NCI-H1436 (cell line): ENCODE data around the gene ORAI3.
"Not testable (repeated sequence)": the region's sequence is repeated elsewhere in the genome, so short reads cannot be mapped to it uniquely, and the experiment has no call there.

Source experiments
- DNase-seq: peaks from one replicate; lab custom pipeline; 2025; lab: John Stamatoyannopoulos, UW

The ORAI3 gene

DNA sequence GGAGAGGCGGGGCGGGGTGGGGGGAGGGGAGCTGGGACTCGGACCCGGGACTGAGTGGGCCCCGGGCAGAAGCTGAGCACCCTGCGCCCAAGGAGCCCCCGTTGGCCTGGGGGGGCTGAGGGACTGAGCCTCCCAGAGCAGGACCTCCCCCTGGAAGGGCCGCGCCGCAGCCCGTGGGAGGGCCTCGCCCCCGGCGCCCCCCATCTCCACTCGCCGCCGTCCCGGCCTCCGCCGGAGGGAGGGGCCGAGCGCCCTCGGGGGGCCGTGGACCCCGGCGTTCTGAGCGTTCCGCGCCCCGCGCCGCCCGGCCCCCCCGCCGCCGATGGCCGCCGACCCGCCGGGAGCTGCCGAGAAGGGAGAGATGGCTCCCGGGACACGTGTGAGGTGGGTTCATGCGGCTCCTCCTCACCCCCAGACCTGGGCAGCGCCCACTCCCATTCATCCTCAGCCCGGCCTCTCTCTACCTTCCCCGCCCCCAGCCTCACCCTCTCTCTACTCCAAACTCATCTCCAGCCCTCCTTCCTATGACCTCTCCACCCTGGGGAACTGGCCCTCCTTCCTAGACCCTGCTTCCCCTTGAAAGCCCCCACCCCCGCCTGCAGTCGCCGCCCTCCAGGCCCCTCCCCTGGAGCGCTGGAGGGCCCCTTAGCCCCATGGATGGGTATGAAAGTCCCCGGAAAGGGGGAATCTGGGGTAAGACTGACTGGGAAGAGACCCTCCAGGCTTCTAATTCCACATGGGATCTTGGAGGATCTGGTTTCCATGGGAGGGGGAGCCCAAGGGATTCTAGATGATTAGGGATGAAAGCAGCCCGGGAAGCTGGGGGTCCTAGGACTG is 24.6 kb upstream of the ORAI3 start:
- no peak for DNase-seq

DNA sequence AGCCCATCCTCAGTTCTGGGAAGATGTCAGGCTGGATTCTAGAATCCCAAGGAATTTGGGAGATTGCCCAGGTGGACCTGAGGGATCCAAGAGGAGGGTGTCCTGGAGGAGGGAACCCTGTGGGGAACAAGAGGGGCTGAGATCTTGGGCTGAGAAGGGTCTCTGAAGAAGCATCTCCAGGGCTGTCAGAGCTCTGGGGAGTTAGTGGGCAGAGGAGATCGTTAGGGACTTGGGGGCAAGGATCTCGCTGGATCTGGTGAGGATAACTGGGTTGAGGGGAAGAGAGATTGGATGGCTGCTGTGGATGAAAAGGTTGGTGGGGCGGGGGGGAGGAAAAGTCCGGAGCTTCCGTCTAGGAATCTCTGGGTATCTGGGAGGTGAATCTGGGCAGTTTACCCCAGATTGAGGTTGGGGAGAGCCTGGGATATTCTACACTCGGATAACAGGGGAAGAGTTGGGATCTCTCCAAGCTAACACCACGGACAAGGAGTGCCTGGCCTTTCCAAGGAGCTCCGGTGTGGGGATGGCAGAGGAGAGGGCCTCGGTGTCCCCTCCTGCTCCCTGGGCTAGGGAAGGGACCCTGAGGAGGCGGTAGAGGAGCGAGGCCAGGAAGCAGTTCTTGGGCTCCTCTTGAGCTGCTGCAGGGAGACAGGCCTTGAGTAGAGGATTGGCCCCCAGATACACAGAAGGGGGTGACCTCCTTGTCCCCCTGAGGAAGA is 23.8 kb upstream of the ORAI3 start:
- no peak for DNase-seq

DNA sequence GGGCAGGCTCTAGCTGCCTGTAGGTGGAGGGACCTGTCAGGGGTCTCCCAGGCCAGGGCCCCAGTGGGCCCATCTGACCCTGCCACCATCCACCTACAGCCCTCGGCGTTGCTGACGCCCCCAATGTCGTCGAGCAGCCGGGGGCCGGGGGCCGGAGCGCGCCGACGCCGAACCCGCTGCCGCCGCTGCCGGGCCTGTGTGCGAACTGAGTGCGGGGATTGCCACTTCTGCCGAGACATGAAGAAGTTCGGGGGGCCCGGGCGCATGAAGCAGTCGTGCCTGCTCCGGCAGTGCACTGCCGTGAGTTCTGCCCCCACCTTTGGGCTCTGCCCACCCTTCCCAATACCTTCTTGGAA is 23.3 kb upstream of the ORAI3 start:
- DNase-seq = no peak

DNA sequence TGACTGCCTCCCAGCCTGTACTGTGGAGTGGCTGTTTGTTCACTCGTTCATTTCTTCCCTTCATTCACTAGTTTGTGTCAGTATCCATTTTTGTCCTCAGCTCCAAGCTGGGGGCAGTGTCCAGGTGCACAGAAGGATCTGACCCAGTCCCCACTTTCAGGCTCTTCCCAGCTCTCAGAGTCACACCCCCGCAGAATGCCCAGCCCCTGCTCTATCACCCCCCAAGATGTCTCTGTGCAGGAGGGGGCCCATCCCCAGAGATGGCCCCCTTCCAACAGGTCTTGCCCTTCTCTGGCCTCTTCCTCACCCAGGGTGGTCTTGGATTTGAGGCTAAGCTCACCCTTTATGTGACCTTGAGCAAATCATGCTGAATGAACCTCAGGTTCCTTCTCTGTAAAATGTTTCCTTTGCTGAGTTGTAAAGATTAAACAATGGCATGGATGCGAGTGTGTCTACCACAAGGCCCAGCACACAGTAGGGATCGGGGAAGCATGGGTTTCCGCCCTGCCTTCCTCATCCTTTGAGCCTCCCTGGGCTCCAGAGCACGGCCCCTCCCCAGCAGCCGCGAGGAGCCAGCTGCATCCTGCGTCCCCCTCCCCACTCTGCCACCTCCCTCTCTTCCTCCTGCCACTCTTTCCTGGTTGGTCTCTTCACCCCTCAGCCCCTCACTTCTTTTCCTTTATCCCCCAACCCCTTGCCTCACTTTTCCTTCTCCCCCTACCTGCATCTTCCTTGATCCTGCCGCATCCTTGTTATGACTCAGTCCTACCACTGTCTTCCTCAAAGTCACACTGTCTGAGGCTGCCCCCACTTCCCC is 22.7 kb upstream of the ORAI3 start:
- no peak for DNase-seq

DNA sequence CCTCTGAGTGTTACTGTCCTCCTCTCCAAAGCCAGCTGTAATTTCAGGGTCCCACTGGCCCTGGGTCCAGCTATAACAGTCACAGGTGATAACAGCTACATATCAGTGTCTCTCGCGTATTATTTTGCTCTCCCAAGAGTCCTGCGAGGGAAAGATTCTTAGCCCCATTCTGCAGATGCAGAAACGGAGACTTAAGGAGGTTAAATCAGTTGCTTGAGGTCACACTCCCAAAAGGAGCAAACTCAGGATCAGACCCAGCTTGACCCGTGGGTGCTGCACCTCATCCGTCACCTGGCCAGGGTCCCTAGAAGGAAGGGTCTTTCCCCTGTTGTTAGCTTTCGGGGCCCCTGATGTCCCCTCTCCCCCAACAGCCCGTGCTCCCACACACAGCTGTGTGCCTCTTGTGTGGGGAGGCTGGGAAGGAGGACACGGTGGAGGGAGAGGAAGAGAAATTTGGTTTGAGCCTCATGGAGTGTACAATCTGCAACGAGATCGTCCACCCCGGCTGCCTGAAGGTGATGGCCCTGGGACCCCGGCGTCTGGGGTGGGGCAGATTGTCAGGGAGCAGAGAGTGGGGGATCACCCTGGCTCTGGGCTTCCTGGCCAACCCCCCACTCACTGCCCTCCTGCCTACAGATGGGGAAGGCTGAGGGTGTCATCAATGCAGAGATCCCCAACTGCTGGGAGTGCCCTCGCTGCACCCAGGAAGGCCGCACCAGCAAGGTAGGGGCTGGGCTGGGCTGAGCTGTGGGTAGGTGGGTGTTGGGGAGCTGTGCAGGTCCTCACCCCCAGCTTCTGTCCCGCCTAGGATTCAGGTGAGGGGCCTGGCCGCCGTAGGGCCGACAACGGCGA is 21.7 kb upstream of the ORAI3 start:
- no peak for DNase-seq

DNA sequence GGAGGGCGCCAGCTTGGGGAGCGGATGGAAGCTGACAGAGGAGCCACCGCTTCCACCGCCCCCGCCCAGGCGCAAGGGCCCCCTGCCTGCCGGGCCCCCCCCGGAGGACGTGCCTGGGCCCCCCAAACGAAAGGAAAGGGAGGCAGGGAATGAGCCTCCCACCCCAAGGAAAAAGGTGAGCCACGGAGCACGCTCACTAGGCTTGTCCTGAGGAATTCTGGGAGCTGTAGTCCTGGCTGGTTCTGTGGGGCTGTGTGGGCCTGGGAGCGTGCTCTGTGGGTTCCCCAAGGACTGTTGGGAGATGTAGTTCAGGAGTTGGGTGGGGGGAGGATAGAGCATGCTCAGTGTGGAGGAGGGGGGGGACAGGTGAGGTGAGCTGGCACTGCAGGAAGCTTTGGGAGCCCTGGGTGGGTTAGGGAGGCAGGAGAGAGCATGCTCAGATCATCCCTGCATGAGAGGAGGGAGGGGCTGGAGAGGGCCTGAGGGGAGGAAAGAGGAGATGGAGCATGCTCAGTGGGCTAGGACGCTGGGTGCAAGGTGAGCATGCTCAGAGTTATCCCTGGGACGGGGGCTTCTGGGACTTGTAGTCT is 21.0 kb upstream of the ORAI3 start:
- peak; percentile 91 for DNase-seq

DNA sequence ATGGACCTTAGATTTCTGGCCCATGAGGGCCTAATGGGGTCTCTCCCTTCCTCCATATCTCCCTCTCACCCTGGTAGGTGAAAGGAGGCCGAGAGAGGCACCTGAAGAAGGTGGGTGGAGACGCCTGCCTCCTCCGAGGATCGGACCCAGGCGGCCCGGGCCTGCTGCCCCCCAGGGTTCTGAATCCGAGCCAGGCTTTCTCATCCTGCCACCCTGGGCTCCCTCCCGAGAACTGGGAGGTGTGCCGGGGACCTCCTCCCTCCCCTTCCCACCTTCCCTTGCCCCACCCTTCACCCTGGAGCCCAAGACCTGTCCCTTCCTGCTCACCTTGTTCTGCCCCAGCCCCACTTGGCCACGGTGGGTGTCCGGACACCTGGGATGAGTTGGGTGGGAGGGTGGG is 20.5 kb upstream of the ORAI3 start:
- no peak for DNase-seq

DNA sequence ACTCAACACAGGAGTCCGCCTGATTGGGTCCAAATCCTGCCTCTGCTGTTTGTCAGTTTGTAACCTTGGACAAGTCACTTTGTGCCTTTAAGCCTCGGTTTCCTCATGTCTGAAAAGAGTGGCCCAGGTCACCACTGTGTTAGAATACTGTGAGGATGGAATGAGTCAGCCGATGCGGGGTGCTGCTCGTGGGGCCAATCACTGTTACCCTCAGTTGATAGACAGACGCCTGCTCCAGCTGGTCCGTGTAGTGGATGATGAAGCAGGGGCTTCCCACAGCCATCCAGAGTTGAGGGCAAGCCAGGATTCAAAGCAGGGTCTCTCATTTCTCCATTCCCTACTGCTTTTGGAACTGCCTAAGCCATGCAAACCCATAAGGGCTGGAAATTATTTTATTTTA is 19.7 kb upstream of the ORAI3 start:
- DNase-seq = no peak

DNA sequence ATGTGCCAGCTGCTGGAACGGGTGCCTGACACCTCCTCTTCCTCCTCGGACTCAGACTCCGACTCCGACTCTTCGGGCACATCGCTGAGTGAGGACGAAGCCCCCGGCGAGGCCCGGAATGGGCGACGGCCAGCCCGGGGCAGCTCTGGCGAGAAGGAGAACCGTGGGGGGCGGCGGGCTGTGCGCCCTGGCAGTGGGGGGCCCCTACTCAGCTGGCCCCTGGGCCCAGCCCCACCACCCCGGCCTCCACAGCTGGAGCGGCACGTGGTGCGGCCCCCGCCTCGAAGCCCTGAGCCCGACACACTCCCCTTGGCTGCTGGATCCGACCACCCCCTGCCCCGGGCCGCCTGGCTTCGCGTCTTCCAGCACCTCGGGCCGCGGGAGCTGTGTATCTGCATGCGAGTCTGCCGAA is 18.7 kb upstream of the ORAI3 start:
- DNase-seq = no peak

DNA sequence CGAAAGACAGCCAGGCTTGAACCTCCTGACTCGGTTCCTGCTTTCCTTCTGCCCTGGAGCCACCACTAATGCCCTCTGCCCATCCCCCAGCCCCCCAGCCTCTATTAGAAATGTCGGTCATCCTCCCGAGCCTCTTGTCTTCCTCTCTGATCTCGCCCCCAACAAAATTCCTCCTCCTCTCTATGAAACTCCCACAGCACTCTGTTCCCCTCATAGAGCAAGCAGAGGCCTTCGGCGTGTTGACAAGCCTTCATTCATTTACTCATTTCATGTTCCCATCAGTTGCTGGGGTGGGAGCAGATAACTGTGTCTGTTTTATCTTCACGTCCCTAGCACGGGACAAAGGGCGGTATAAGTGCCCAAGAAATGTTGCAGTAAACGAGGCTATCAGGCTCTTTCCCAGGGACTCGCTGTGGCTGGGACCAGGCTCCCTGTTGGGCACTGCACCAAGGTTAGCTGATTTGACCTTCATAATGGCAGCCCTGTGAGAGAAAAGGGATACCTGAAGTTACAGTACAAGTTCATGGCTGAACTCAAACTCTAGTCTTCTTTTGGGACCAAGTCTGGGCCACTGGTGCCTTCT is 17.7 kb upstream of the ORAI3 start:
- DNase-seq = no peak

DNA sequence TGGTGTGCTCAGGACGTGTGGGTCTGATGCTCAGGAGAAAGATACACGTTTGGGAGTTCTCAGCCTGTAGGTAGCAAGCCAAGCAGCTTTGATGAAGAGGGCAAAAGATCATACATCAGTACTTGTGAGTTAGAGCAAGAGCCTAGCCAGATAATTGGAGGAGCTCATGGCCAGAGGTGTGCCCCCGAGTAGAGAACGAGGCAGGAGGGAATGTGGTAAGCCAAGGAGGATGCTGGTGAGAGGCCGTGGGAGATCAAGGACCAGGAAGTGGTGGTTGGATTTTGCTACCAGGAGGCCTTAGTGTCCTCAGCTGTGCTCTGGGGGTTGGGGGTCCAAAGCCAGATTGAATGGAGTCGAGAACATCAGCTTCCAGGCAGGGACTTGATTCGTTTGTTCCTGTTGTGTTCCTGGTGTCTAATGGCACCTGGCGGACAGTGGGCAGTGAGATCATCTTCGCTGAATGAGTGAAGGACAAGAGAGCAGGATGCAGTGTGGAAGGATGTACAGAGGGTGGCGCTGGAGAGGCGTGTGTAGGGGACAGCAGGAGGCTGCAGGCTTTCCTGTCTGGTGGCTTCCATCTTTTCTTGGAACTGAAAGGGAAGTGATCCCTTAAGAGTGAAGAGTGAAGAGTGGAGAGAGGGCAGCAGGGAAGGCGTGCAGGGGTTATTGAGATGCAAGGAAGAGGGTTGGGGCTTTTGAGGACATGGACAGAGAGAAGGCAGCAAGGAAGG is 13.9 kb upstream of the ORAI3 start:
- peak; percentile 14 for DNase-seq

DNA sequence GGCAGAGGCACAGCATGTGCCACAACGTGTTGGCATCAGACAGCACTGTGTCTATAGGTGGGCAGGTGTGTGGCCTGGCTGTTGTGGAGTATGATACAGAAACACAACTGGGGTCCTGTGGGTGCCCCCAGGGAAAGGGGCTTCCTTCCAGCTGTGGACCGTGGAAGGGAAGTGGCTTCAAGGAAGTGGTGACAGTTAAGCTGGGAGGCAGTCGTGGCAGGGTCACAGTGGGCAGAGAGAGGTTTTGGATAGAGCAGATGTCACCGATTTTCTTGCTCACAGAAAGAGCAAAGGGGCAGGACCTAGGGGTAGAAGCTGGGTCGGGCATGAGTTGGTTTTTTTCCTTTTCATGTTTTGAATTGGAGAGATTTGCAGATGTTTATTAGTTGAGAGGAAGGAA is 11.2 kb upstream of the ORAI3 start:
- no peak for DNase-seq

DNA sequence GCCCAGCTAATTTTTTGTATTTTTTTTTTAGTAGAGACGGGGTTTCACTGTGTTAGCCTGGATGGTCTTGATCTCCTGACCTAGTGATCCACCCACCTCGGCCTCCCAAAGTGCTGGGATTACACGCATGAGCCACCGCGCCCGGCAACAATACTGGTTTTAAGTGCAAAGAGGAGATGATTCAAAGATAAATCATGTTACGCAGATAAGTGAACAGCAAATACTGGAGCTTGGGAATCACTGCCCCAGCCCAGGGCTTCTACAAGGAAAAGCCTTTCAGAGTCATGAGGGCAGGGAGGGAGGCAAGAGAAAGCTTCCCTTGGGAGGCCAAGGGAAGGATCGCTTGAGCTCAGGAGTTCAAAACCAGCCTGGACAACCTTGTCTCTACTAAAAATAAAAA is 9.3 kb upstream of the ORAI3 start:
- DNase-seq = not testable (repeated sequence)

DNA sequence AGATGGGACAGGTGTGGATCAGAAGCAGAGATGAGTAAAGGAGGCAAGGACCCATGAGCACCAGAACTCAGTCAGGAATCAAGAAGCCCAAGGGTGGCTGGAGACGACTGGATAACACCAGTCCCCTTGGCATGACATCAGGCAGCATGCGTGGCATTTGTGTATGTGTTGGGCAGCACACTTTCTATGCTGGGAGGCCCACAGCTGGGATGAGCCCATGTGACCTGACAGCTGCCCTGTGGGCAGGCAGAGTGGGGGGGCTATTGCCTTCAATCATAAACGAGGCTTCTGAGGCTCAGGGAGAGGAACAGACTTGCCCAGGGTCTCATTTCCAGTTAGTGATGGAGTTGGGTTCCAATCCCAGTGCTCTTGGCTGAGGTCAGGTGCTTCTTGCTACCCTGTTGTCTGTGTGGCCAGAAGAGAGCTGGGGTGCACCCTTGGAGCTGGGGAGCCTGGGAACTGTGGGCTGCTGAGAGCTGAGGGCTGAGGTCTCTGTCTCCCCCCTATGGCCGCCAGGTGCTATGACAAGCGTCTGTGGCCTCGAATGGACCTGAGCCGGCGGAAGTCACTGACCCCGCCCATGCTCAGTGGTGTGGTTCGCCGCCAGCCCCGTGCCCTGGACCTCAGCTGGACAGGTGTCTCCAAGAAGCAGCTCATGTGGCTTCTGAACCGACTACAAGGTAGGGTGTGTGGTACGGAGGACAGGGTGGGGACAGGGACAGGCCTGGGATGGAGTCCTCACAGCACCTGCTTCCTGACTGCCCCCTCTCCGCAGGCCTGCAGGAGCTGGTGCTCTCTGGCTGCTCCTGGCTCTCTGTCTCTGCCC is 7.1 kb upstream of the ORAI3 start:
- peak; percentile 47 for DNase-seq

DNA sequence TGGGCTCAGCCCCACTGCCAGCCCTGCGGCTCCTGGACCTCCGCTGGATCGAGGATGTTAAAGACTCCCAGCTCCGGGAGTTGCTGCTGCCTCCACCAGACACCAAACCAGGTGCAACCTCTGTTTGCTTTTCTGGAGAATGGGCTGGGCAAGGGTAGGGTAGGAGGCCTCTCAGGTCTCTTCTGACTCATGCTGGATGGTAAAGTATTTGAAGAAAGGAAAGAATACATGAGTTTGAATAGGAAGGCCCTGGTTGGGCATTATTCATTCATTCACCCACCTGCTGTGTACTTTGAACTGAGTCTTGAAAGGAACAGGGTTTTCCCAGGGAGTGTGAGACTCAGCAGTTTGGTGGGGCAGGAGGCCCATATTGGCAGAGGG is 6.5 kb upstream of the ORAI3 start:
- DNase-seq = no peak

DNA sequence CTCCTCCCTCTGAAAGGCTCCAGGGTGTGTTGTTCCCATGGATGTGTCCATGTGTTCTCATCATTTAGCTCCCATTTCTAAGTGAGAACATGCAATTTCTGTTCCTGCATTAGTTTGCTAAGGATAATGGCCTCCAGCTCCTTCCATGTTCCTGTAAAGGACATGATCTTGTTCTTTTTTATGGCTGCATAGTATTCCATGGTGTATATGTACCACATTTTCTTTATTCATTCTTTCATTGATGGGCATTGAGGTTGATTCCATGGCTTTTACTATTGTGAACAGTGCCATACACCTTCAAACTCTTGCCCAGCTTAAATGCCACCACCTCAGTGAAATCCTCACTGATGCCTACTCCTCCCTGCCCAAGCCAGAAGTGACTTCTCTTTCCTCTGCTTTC is 4.5 kb upstream of the ORAI3 start:
- DNase-seq = no peak

DNA sequence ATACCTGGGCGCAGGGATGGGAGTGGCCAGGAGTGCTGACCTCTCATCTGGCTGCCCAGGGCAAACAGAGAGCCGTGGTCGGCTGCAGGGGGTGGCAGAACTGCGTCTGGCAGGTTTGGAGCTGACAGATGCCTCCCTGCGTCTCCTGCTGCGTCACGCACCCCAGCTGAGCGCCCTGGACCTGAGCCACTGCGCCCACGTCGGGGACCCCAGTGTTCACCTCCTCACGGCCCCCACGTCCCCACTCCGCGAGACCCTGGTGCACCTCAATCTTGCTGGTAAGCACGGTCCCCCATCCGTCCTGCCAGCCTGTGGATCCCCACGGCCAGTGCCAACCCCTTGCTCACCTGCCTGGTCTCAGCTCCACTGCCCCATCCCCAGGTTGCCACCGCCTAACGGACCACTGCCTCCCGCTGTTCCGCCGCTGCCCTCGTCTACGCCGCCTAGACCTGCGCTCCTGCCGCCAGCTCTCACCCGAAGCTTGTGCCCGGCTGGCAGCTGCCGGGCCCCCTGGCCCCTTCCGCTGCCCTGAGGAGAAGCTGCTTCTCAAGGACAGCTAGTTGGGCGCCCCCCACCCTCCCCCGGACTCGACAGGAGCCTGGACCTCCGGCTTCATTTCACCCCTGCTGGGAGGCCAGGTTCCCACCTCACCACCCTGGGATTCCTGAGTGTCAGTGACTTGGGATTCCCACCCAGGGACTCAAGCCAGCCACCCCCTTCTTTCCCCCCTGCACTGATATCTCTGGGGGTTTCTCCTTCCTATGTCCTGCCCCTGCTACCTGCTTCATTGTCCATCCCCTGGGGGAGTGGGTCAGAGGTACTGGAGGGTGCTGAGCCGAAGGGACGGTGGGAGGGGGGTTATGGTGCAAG is 2.0 kb upstream of the ORAI3 start:
- DNase-seq = no peak

DNA sequence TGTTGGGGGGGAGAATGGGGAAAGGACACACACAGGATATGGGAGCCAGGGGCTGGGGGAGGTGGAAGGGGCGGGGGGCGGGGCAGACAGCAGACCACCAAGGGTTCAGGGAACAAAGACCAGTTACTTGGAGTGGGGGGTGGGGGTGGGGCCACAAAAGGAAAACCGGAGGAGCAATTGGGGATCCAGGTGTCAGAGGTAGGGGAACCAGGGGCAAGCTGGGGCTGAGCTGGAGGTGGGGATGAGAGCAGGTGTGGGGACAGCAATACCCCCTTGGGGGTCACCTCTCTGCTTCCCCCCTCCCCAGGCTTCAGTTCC is 1.4 kb upstream of the ORAI3 start:
- no peak for DNase-seq
